Stimulated activated CD4-positive, alpha-beta T cell treated with anti-CD3 and anti-CD28 coated beads, Interleukin-1b, Interleukin-23, amount 100 ng/mL, for 1 hour (primary cell): Measurements from ENCODE around the gene DNAH8.

ENCODE experiments used
- DNase-seq, 2 donors: peaks; one replicate each; pipeline ENCODE4 v3.0.0-alpha.2; 2020; ENCODE audit warnings: low read depth in 2 of 2

The DNAH8 gene

GRCh38 chr6:39051399-39052122, 336.4 kb downstream of the DNAH8 start:
- no peak for DNase-seq

GRCh38 chr6:39053016-39053624, 338.0 kb downstream of the DNAH8 start:
- DNase-seq = no peak

DNA sequence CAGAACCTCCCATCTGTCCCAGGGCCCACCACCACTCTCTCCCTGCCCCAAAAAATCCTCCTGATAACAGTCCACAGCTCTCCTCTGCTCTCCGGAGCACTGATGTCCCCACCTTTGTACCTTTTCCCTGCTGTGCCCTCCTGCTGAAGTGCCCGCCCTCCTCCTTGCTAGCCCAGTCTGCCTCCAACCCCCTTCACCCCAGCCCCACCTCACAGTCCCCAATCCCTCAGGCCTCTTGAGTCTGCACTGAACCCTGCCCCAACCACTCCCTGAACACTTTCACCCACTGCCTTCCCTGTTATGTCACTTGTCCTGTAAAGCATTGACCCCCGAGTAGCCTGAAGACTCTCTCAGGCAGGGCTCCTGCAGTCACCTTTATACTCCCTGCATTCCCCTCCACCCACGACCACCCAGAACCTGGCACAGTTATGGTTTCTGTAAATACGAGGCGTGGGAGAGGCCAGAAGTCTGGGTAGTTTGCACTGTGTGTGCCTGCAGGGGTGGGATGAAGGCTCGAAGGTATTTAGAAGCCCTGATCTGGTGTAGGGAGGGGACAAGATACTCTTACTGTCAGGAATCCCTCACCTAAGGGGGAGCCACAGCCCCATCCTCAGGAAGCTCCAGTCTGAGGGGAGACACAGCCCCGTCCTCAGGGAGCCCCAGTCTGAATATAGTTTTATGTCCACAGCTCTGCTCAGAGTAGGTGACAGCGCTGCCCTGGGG, 338.9 kb downstream of the DNAH8 start:
- DNase-seq = no peak

DNA sequence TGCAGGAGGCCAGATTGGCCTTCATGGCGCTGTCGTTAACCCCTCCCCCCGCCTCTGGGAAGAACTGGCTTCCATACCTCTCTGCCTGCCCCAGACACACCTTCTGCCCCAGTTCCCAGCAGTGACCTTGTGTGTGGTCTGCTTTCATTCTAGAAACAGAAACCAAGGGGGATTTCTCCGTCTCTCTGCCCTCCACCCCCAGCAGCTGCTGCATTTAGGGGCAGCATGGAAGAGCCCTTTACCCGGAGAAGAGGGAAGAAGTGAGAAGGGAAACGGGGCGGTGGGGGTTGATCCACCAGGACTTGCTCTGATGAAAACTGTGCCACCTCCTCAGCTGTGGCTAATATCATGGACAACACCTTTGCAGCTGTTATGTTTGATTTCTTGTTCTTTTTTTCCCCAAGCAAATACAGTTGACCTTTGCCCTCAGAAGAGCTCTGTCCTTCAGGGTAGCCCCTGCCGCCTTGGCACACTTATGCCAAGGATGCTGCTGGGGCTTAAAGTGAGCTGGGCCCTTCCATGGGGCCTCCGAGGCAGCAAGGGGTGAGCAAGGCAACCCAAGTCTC, 339.5 kb downstream of the DNAH8 start:
- DNase-seq = no peak

DNA sequence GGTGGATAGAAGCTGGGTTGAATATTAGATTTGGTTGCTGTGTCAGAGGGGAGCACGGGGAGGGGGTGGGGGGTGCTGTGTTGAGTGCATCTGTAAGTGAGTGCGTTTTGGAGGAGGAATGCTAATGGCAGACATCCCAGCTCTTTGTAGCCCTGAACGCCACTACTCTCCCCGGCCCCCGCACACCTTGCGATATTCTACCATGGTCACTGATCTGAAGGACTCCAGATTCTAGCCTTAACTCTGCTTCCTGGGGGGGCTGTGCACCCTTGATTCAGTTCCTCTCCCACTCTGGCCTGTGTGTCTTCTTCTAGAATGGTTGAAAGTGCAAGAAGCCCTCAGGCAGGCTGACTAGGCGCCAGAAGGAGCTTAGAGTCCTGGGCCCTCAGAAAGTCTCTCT, 340.6 kb downstream of the DNAH8 start:
- no peak for DNase-seq

DNA sequence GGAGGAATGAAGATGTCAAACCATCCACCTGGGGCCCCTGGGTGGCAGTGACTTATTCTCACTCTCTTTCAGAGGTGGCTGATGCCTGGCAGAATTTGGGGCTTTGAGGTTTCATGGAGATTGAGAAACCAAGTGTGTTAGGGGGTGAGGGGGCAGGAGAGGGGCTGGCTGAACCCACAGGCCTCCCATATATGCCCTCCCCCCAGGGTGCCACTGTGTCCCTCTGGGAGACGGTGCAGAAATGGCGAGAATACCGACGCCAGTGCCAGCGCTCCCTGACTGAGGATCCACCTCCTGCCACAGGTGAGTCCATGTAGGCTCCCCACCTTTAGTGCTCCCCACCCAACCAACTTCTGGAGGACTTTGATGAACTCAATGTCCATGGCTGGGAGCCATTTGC, 341.1 kb downstream of the DNAH8 start:
- no peak for DNase-seq

- DNase-seq = no peak
Observed at GRCh38 chr6:39056681-39057080, 341.6 kb downstream of the DNAH8 start.

- DNase-seq = no peak
Observed at GRCh38 chr6:39057251-39058155, 342.4 kb downstream of the DNAH8 start.

GRCh38 chr6:39058471-39059147, 343.5 kb downstream of the DNAH8 start:
- DNase-seq = no peak

DNA sequence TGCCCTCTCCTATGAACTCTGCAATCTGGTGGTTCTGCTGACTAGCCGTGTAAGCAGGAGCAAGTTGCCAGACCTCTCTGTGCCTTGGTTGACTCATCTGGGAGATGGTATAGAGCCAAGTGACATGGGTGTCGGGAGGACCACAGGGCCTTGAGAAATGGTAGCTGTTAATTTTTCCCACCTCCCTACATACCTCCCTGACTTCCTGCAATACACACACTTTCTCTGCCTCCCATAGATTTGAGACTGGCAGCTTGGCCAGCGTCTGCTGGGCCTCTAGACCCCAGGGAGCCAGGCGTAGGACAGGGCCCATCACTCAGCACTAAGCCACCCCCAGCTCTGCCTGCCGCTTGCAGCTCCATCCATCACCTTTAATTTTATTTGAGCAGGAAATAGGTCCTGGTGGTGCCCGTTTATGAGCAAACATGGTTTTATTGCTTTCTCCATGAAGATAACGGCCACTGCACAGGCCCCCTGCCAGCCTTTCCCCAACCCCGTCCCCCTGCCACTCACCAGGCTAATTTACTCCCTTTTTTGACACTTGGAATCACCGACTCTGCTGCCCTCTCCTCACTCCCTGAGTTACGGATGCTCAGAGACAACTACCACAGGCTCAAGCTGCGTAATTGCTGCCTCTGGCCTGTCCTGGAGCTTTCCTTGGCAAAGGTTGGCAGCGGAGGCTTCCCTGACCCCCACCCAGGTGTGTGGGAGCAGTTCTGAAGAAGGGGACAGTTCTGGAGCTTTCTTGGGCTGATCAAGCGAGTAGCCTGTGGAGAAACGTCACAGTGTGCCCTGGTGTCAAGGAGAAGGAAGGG, 344.6 kb downstream of the DNAH8 start:
- DNase-seq = no peak

DNA sequence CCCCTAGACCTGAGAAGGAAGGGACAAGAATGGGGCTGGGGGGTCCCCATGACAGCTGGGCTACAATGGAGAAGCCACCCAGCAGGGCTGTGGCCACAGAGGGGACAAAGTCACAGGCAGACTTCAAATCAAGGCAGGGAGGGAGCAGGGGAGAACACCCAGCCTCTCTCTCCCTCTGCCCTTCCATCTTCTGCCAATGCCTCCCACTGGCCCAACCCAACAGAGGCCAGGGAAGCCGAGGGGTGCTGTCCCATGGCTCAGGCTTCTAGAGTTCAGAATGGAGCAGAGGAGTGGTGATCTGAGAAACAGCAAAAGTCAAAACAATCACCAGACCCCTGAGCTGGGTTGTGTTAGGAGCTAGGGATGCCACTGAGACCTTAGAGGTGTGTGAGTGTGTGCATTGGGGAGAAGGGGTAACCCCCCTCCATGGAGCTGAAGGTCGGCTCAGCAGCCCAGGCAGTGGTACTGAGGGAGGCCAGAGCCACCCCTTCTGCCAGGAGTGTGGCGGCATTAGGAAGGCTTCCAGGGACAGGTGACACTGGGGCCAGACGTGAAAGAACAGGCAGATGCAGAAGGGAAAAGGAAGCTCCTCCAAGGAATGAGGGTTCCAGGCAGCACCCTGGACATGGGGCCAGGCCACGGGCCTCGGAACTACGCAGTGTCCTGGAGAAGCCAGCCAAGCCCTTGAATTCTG, 345.5 kb downstream of the DNAH8 start:
- DNase-seq = no peak

DNA sequence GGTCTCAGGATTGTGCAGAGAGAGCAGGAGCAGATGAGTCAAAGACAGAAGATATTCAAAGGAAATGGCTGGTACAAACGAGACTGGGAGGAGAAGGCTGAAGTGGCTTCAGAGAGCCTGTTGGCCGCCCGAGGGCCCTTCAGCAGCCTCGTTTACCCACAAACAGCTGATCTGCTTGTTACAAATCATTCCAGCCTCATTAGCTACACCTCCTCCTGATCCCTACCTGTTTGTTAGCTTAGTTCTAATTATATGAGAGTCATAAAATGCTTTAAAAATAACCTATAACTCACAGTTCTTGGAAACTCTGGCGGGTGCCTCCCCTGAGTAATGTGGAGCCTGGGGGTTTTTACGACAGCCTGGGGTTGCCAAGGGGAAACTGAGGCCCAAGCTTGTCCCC, 346.1 kb downstream of the DNAH8 start:
- no peak for DNase-seq

DNA sequence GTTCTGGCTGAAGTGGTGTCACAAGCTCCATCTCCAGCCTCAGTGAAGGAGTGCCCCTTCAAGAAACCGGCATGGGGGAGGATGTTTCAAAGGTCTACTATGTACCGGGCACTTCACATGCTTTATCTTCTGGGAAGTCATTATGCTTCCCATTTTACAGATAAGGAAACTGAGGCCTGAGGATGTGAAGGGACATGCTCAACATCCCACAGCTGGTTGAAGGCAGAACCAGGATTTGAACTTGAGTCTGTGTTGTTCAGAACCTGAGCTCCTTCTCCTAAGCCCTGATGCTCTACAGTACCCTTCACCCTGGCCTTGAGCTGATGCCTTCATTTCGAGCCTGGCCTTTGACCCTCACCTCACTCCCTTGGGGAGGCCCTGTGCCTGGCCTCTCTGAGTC, 346.5 kb downstream of the DNAH8 start:
- DNase-seq = no peak

- DNase-seq = no peak
Observed at GRCh38 chr6:39062014-39062740, 347.1 kb downstream of the DNAH8 start.

GRCh38 chr6:39063526-39063925, 348.4 kb downstream of the DNAH8 start:
- DNase-seq = no peak

GRCh38 chr6:39065561-39065960, 350.4 kb downstream of the DNAH8 start:
- no peak for DNase-seq

DNA sequence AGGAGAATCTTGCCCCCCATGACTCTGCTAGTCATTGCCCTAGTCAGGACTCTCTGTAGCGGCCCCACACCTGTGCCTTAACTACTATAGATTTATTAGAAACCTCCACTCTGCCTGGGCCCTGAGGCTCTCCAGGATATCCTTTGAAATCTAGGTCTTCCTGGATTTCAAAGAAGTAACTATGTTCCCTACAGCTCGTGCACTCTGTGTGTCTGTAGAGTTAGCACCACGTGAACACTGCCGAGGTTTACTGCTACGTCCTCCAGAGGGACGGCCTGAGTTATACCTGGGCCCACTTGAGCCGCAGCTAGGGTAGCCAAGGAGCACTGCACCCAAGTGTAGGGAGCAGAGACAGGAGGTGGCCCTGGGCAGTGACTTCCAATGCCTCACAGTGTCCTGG, 353.3 kb downstream of the DNAH8 start:
- no peak for DNase-seq

DNA sequence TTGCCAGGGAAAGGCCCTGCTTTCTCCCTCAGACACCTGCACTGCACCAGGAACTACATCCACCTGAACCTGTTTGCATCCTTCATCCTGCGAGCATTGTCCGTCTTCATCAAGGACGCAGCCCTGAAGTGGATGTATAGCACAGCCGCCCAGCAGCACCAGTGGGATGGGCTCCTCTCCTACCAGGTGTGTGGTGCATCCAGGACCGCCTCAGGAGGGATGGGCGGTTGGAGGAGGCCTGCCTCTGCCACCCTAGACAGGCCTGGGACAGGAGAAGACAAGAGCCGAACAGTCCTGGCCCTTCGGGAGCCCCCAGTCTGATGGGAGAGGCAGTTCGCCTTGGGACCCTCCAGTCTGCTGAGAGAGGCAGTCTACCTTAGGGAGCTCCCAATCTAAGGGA, 357.7 kb downstream of the DNAH8 start:
- DNase-seq = no peak
